DND-41 (cell line): Measurements from ENCODE around the gene WNT7B.

Experiments
- CTCF ChIP-seq: IDR thresholded peaks from 2 replicates; pipeline ENCODE4 v1.5.1; 2012; ENCODE audit warnings: borderline replicate concordance, low read length, moderate library complexity, mild to moderate bottlenecking; ENCODE audit not compliant: poor library complexity, severe bottlenecking; ENCODE audit errors: extremely low read depth
- EZH2 ChIP-seq: IDR thresholded peaks from 3 replicates; pipeline ENCODE4 v1.6.1; 2012; ENCODE audit warnings: borderline replicate concordance, low read depth, mild to moderate bottlenecking, moderate library complexity, low read length, inconsistent platforms; ENCODE audit not compliant: severe bottlenecking

- TF ChIP-seq CTCF (no peak), EZH2 (no peak)
Observed at GRCh38 chr22:45885171-45885840, 91.7 kb downstream of the WNT7B start.
